IMR-90 (cell line): Measurements from ENCODE around the gene PPP3CB. TPM values are rescaled to one million over a fixed set of nuclear protein-coding genes. Genes with fewer than 3 reads are reported as not detected.
A peak's percentile ranks its signal among the peaks of the same experiment; 100 is the strongest.

ENCODE experiments used
- ATAC-seq: fragments of 200-7000 bp; cut with Tn5 transposase; 2 replicates; pipeline ENCODE4 v1.9.1; 2020; ENCODE audit warnings: low read depth, mild to moderate bottlenecking, moderate library complexity
- BruUV-seq: library from RNA; stranded (reverse); fragments of 400-500 nt; replicated peaks from 2 replicates; lab custom pipeline; 2021; lab: Mats Ljungman, UMichigan
- CTCF ChIA-PET: fragments of 300-600 bp; formaldehyde crosslinking; extraction: SDS; loops from one replicate; lab custom pipeline; 2021; ENCODE audit warnings: antibody characterized with exemption; lab: Yijun Ruan, JAX
- POLR2A ChIA-PET: fragments of 300-600 bp; sonication (Branson Sonifier 250); formaldehyde crosslinking; loops from one replicate; lab custom pipeline; 2022; ENCODE audit warnings: antibody characterized with exemption; ENCODE audit not compliant: unreplicated experiment; lab: Charles Lee
- DNase-seq: peaks from one replicate; pipeline ENCODE4 v3.0.0; 2013
- H2AFZ ChIP-seq: replicated peaks from 2 replicates; pipeline ENCODE3; 2013; ENCODE audit warnings: low read length, mild to moderate bottlenecking; ENCODE audit not compliant: poor library complexity
- H2AK5ac ChIP-seq: 2 replicates; pipeline ENCODE4 v1.6.1; 2013; ENCODE audit warnings: low read depth, low read length, inconsistent platforms
- H2AK9ac ChIP-seq: replicated peaks from 2 replicates; pipeline ENCODE3; 2013; ENCODE audit warnings: mild to moderate bottlenecking, low read depth, low read length, moderate library complexity; ENCODE audit not compliant: poor library complexity
- H2BK120ac ChIP-seq: 2 replicates; pipeline ENCODE4 v1.6.1; 2013; ENCODE audit warnings: low read depth, low read length, inconsistent platforms
- H2BK15ac ChIP-seq: 3 replicates; pipeline ENCODE4 v1.6.1; 2013; ENCODE audit warnings: low read depth, low read length, inconsistent platforms
- H2BK20ac ChIP-seq: 2 replicates; pipeline ENCODE4 v1.6.1; 2013; ENCODE audit warnings: low read depth, mild to moderate bottlenecking, inconsistent platforms, low read length, moderate library complexity
- H2BK5ac ChIP-seq: 2 replicates; pipeline ENCODE4 v1.6.1; 2013; ENCODE audit warnings: mild to moderate bottlenecking, low read depth, low read length, inconsistent platforms; ENCODE audit not compliant: poor library complexity, severe bottlenecking
- H3K14ac ChIP-seq: replicated peaks from 2 replicates; pipeline ENCODE4 v1.6.1; 2013; ENCODE audit warnings: low read depth, low read length, inconsistent platforms
- H3K18ac ChIP-seq: 2 replicates; pipeline ENCODE4 v1.6.1; 2013; ENCODE audit warnings: low read depth, low read length, control low read depth
- H3K23ac ChIP-seq: 2 replicates; pipeline ENCODE4 v1.6.1; 2013; ENCODE audit warnings: low read depth, low read length, inconsistent platforms
- H3K27ac ChIP-seq: 2 replicates; pipeline ENCODE4 v1.5.1; 2013; ENCODE audit warnings: mild to moderate bottlenecking, control low read depth, low read length; ENCODE audit not compliant: insufficient read depth
- H3K27me3 ChIP-seq: 2 replicates; pipeline ENCODE4 v1.6.1; 2013; ENCODE audit warnings: low read length; ENCODE audit not compliant: control insufficient read depth, insufficient read depth
- H3K36me3 ChIP-seq: 2 replicates; pipeline ENCODE4 v1.6.1; 2013; ENCODE audit warnings: low read length, mixed read lengths; ENCODE audit not compliant: control insufficient read depth, insufficient read depth
- H3K4ac ChIP-seq: 2 replicates; pipeline ENCODE4 v1.6.1; 2013; ENCODE audit warnings: low read depth, low read length, inconsistent platforms
- H3K4me1 ChIP-seq: 2 replicates; pipeline ENCODE4 v1.6.1; 2013; ENCODE audit warnings: low read length, mixed read lengths; ENCODE audit not compliant: control insufficient read depth, insufficient read depth
- H3K4me2 ChIP-seq: 2 replicates; pipeline ENCODE4 v1.6.1; 2013; ENCODE audit warnings: low read depth, mild to moderate bottlenecking, control low read depth, low read length, moderate library complexity
- H3K4me3 ChIP-seq: 2 replicates; pipeline ENCODE4 v1.5.1; 2013; ENCODE audit warnings: low read depth, mild to moderate bottlenecking, control low read depth, low read length, moderate library complexity; ENCODE audit not compliant: insufficient read depth
- H3K56ac ChIP-seq: 2 replicates; pipeline ENCODE4 v1.6.1; 2013; ENCODE audit warnings: low read length, inconsistent platforms; ENCODE audit not compliant: insufficient read depth; ENCODE audit errors: extremely low read depth
- H3K79me1 ChIP-seq, 2 experiments: 2 replicates each; pipeline ENCODE4 v1.6.1; 2013; ENCODE audit warnings: low read length in 2 of 2, inconsistent platforms in 1 of 2, low read depth in 1 of 2
- H3K9ac ChIP-seq: 2 replicates; pipeline ENCODE4 v1.6.1; 2013; ENCODE audit warnings: low read depth, low read length, control low read depth
- H3K9me1 ChIP-seq: 2 replicates; pipeline ENCODE4 v1.6.1; 2013; ENCODE audit warnings: low read length, inconsistent platforms; ENCODE audit not compliant: insufficient read depth
- H3K9me3 ChIP-seq: 2 replicates; pipeline ENCODE4 v1.6.1; 2013; ENCODE audit warnings: low read length; ENCODE audit not compliant: control insufficient read depth, insufficient read depth
- H4K20me1 ChIP-seq: 2 replicates; pipeline ENCODE4 v1.6.1; 2013; ENCODE audit warnings: low read length, inconsistent platforms; ENCODE audit not compliant: insufficient read depth
- H4K5ac ChIP-seq: 2 replicates; pipeline ENCODE4 v1.6.1; 2013; ENCODE audit warnings: mild to moderate bottlenecking, low read depth, low read length, control low read depth
- H4K8ac ChIP-seq, 2 experiments: 2 replicates each; pipeline ENCODE4 v1.6.1; 2013; ENCODE audit warnings: low read depth in 2 of 2, low read length in 2 of 2, control low read depth in 1 of 2, inconsistent platforms in 1 of 2
- H4K91ac ChIP-seq: 2 replicates; pipeline ENCODE4 v1.6.1; 2013; ENCODE audit warnings: low read depth, low read length, inconsistent platforms; ENCODE audit not compliant: insufficient read depth
- BHLHE40 ChIP-seq: fragments of 150-350 bp; IDR thresholded peaks from 2 replicates; pipeline ENCODE4 v1.6.1; 2016; ENCODE audit warnings: mild to moderate bottlenecking, low read depth, low read length
- FOS ChIP-seq: fragments of 150-350 bp; IDR thresholded peaks from 2 replicates; pipeline ENCODE4 v1.6.1; 2016; ENCODE audit warnings: low read depth, low read length
- MAZ ChIP-seq: IDR thresholded peaks from 2 replicates; pipeline ENCODE4 v1.6.1; 2012; ENCODE audit warnings: low read depth, mild to moderate bottlenecking, low read length, improper control_type of control experiment, moderate library complexity, borderline replicate concordance
- POLR2A ChIP-seq: IDR thresholded peaks from 2 replicates; pipeline ENCODE4 v1.6.1; 2012; ENCODE audit warnings: mild to moderate bottlenecking, low read depth, low read length
- RFX5 ChIP-seq: IDR thresholded peaks from 2 replicates; pipeline ENCODE4 v1.8.0; 2012; ENCODE audit warnings: low read depth, mild to moderate bottlenecking, low read length, moderate library complexity
- USF2 ChIP-seq: fragments of 150-350 bp; IDR thresholded peaks from 2 replicates; pipeline ENCODE4 v1.6.1; 2017; ENCODE audit warnings: mild to moderate bottlenecking, antibody characterized with exemption, low read length, low read depth
- dilution Hi-C: fragments of 300-500 bp; cut with HindIII; formaldehyde crosslinking; loops from one replicate; pipeline ENCODE4 v1.14.3; 2018; ENCODE audit warnings: low sequenced_read_pairs; ENCODE audit not compliant: unreplicated experiment
- in situ Hi-C: fragments of 300-500 bp; cut with MboI; formaldehyde crosslinking; loops from 3 replicates; pipeline ENCODE4 v1.14.3; 2019; ENCODE audit warnings: low sequenced_read_pairs, inconsistent platforms, mixed read lengths
- intact Hi-C: fragments of 100-400 bp; cut with micrococcal nuclease; formaldehyde crosslinking; loops from 2 replicates; pipeline ENCODE4 v1.10.0; 2022
- polyA plus RNA-seq, 3 experiments: library from polyadenylated mRNA; depleted of rRNA; stranded (reverse); fragments of >200 nt; gene quantifications; 2 replicates each; pipeline ENCODE4 v1.2.3, GENCODE V29; 2012; ENCODE audit warnings: low replicate concordance in 1 of 3
- total RNA-seq: library from RNA; depleted of rRNA; stranded (reverse); fragments of >200 nt; gene quantifications from 2 replicates; pipeline ENCODE4 v1.2.3, GENCODE V29; 2012
- TF ChIP-seq, protein P1 (sequence below): conservative IDR thresholded peaks from 2 replicates; pipeline ENCODE4 v1.5.1; 2012; ENCODE audit warnings: mild to moderate bottlenecking, low read depth, low read length, improper control_type of control experiment

PPP3CB gene
- total and polyA plus RNA-seq, 2 of the 4 experiments (the other 2 are of a cell fraction): 22.9 to 36.4 TPM

DNA sequence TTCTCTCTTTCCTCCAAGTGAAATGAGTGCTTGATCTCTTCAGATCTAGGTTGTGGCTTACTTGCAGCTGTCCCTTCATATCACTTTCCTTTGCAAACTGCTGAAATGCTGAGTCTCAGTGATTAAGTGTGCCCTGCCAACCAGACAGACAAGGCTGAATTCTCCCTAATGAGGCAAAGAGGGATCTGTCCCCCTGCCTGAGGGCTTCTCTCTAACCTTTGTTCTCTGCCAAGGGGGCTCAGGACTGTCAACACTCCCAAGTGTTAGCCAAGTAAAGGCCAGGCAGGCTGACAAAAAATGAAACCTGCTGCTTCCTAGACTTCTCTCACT lies 62.3 kb downstream of the PPP3CB start, which contains the start of gene MSS51:
TSS of gene MSS51 (minus strand) at position 24 of the 330 bp plus-strand sequence. CDS start 5,277 bp downstream, outside the sequence.
- Histone ChIP-seq H4K5ac (no peak within 1 kb of the TSS), H3K27ac (no peak within 1 kb of the TSS), H3K36me3 (peaks cover 15% of the 10 kb centered on the region), H3K23ac (0 out of 2 replicates have a peak within 1 kb of the TSS, but pooled peaks have one; percentile 15), H4K20me1 (no peaks in the 10 kb centered on the region), H2BK20ac (no peak within 1 kb of the TSS), H2BK120ac (no peak within 1 kb of the TSS), H2AFZ (no peak within 1 kb of the TSS), H3K56ac (no peak within 1 kb of the TSS), H4K91ac (no peak within 1 kb of the TSS), H2AK5ac (no peak within 1 kb of the TSS), H3K9ac (no peak within 1 kb of the TSS), H3K9me3 (no peaks in the 10 kb centered on the region), H3K9me1 (peaks cover 5% of the 10 kb centered on the region; the same call in 1 of the 2 replicates), H3K79me1 (peaks cover 7 to 9% of the 10 kb centered on the region in 2 experiments; a peak in 3 of 4 replicates), H3K4me3 (no peak within 1 kb of the TSS), H2BK15ac (no peak within 1 kb of the TSS), H2BK5ac (no peak within 1 kb of the TSS), H4K8ac (no peak within 1 kb of the TSS), H3K4me1 (no peaks in the 10 kb centered on the region), H3K27me3 (no peaks in the 10 kb centered on the region), H3K14ac (no peak within 1 kb of the TSS), H2AK9ac (peak within 1 kb of the TSS; percentile 33), H3K4me2 (no peak within 1 kb of the TSS), H3K4ac (no peak within 1 kb of the TSS), H3K18ac (no peak within 1 kb of the TSS)
- BruUV-seq: no TSS peak
- dilution Hi-C loops: no loop called here
- intact Hi-C loops: no loop called here
- in situ Hi-C loops: no loop called here
- TF ChIP-seq RFX5 (no peak), USF2 (no peak), POLR2A (no peak), BHLHE40 (no peak), FOS (no peak), MAZ (no peak)
- TF ChIP-seq, protein P1, sequence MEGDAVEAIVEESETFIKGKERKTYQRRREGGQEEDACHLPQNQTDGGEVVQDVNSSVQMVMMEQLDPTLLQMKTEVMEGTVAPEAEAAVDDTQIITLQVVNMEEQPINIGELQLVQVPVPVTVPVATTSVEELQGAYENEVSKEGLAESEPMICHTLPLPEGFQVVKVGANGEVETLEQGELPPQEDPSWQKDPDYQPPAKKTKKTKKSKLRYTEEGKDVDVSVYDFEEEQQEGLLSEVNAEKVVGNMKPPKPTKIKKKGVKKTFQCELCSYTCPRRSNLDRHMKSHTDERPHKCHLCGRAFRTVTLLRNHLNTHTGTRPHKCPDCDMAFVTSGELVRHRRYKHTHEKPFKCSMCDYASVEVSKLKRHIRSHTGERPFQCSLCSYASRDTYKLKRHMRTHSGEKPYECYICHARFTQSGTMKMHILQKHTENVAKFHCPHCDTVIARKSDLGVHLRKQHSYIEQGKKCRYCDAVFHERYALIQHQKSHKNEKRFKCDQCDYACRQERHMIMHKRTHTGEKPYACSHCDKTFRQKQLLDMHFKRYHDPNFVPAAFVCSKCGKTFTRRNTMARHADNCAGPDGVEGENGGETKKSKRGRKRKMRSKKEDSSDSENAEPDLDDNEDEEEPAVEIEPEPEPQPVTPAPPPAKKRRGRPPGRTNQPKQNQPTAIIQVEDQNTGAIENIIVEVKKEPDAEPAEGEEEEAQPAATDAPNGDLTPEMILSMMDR: no peak
- DNase-seq: no peak
- CTCF ChIA-PET: no interaction called here
- POLR2A ChIA-PET: no interaction called here
- no peak for ATAC-seq
